ENCODE results near the gene ARIH2. TPM values are rescaled to one million over a fixed set of nuclear protein-coding genes. Genes with fewer than 3 reads are reported as not detected.

ARIH2 gene
- total and polyA plus RNA-seq, 2 experiments from 2014 or later: 76.4 to 118 TPM

DNA sequence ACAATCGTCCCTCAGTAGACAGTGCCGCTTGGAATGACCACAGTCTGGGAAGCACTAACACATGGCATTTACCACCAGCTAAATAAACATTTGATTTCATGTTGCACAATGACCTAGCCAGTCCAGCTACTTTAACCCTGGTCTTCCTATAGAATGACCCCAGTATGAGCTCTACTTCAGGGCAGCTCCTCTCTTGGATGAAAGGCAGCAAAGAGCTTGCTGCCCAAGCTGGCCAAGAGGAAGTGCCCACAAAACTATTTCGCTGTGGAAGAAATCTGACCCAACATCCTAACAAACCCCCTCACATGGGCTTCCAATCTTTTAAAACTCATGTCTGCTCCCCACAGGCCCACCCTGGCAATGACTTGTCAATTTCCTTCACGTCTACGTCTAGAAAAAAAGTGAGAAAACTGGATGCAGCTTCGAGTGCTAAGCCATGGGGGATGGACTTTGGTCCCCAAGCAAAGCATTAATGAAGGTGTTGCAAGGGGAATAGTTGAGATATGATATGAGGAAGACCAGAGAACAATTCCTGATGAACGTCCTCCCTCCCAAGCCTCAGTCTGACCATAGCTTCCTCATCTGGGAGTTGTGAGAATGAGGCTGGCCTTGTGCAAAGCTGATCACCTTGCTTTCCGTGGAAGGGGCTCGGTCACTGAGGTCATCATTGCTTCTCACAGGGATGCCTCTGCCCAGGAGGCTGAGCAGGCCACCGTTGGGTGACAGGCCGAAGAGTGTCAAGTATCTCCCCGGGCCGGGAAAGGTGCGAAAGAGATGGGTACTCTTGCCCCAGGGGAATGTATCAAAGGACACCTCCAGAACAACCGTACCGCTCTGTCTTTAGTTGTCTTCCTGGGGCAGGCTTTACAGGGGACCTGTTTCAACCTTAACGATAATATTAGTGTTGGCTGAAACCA, 20.9 kb upstream of the ARIH2 start:
- H3K4me3 ChIP-seq: peak overlapping the region; percentile 86
- DNase-seq (ENCODE audit: low spot score): no peak
- H3F3A ChIP-seq (replicated peaks; ENCODE audit: low read depth): no peaks in the 10 kb centered on the region
- peak overlapping the region; percentile 99 for H2AFZ ChIP-seq
- H3K4me1 ChIP-seq (ENCODE audit: insufficient read depth): no peaks in the 10 kb centered on the region; the same call in 1 of the 2 replicates
- no peak for TF ChIP-seq ZNF331 (CRISPR knock-in tag; IDR thresholded peaks at IDR 0.05; ENCODE audit: low read depth)
- TF ChIP-seq, protein P1, sequence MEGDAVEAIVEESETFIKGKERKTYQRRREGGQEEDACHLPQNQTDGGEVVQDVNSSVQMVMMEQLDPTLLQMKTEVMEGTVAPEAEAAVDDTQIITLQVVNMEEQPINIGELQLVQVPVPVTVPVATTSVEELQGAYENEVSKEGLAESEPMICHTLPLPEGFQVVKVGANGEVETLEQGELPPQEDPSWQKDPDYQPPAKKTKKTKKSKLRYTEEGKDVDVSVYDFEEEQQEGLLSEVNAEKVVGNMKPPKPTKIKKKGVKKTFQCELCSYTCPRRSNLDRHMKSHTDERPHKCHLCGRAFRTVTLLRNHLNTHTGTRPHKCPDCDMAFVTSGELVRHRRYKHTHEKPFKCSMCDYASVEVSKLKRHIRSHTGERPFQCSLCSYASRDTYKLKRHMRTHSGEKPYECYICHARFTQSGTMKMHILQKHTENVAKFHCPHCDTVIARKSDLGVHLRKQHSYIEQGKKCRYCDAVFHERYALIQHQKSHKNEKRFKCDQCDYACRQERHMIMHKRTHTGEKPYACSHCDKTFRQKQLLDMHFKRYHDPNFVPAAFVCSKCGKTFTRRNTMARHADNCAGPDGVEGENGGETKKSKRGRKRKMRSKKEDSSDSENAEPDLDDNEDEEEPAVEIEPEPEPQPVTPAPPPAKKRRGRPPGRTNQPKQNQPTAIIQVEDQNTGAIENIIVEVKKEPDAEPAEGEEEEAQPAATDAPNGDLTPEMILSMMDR (conservative IDR thresholded peaks at IDR 0.05; ENCODE audit: low read depth in 2 of 2): no peak
- TF ChIP-seq POLR2AphosphoS5 (IDR thresholded peaks at IDR 0.05; ENCODE audit: low read depth): no peak
- no peak for TF ChIP-seq JUNB (IDR thresholded peaks at IDR 0.05; ENCODE audit: unreplicated experiment)
- no peak overlapping the region for H3K27ac ChIP-seq (ENCODE audit: low read depth)
- no peaks in the 10 kb centered on the region for H3K9me2 ChIP-seq (ENCODE audit: insufficient read depth)
- Mint-ChIP-seq H3K27ac (no peak overlapping the region), H3K27me3 (ENCODE audit: insufficient read depth, low read depth, poor library complexity) (peaks cover 19% of the 10 kb centered on the region), H3K4me3 (peak overlapping the region; percentile 94), H3K36me3 (ENCODE audit: low read depth) (no peaks in the 10 kb centered on the region), H3K9me3 (no peaks in the 10 kb centered on the region), H3K4me1 (peaks cover 18% of the 10 kb centered on the region)
- no peak; the same call in 1 of the 3 replicates for ATAC-seq
- 0 out of 2 replicates have a peak, but pooled peaks cover 7% of the 10 kb centered on the region for H3K27me3 ChIP-seq (ENCODE audit: insufficient read depth)
- no peaks in the 10 kb centered on the region for H3K79me2 ChIP-seq (replicated peaks; ENCODE audit: insufficient read depth)
- peak overlapping the region; percentile 96 for H3K4me2 ChIP-seq
- H3K36me3 ChIP-seq (ENCODE audit: insufficient read depth): no peaks in the 10 kb centered on the region
- H4K20me1 ChIP-seq (replicated peaks; ENCODE audit: insufficient read depth): no peaks in the 10 kb centered on the region

DNA sequence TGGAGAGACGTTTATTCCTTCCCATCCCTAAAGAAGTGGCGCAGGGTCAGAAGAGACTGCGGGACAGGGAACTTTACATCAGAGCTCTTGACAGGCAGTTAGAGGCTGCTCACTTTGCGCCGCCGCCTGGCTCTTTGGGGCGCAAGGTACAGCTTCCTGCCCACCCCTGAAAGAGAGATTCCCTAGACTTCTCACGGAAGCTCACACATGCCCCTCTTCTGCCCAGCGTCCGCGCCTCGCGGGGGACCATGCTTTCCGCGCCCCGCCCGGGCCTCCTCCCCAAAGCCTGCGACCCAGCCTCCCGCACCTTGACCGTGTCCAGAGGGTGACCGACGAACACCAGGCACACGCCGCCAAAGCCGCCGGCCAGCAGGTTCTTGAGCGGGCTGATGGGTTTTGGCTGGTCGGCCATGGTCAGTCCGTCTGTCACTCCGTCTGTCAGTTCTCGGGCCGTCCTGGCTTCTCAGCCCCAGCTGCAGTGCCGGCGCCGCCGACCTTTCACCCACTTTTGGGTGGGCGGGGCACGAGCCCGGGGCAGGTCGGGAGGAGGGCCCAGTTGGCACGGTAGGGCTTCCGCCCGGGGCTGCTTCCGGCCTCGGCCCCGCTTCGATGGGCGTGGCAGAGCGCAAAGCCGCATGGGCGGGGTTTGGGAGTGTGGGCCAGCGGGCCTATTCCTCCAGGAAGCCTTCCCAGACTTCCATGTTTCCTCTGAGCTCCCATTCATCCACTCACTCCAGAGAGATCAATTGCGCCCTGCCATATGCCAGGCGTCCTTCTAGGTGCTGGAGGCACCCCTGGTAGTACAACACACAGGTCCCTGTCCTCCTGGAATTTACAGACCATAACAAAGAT, 20.0 kb upstream of the ARIH2 start, which contains the start of gene SLC25A20:
SLC25A20 (minus strand) TSS at position 500 of the 852 bp plus-strand sequence; CDS start at position 412, 88 bp downstream.
- H3K9me2 ChIP-seq (ENCODE audit: insufficient read depth): no peaks in the 10 kb centered on the region
- DNase-seq (ENCODE audit: low spot score) (peak; percentile 98), ATAC-seq (peak; percentile 97)
- H4K20me1 ChIP-seq (replicated peaks; ENCODE audit: insufficient read depth): no peaks in the 10 kb centered on the region
- no peaks in the 10 kb centered on the region for H3F3A ChIP-seq (replicated peaks; ENCODE audit: low read depth)
- H3K4me2 ChIP-seq: peak within 1 kb of the TSS; percentile 96
- no peaks in the 10 kb centered on the region; the same call in 1 of the 2 replicates for H3K4me1 ChIP-seq (ENCODE audit: insufficient read depth)
- Mint-ChIP-seq H3K4me3 (peak within 1 kb of the TSS; percentile 94), H3K27me3 (ENCODE audit: insufficient read depth, low read depth, poor library complexity) (peaks cover 19% of the 10 kb centered on the region), H3K27ac (peak within 1 kb of the TSS; percentile 90), H3K36me3 (ENCODE audit: low read depth) (no peaks in the 10 kb centered on the region), H3K9me3 (no peaks in the 10 kb centered on the region), H3K4me1 (peaks cover 18% of the 10 kb centered on the region)
- no peaks in the 10 kb centered on the region for H3K36me3 ChIP-seq (ENCODE audit: insufficient read depth)
- H3K4me3 ChIP-seq: peak within 1 kb of the TSS; percentile 86
- 0 out of 2 replicates have a peak, but pooled peaks cover 7% of the 10 kb centered on the region for H3K27me3 ChIP-seq (ENCODE audit: insufficient read depth)
- no peaks in the 10 kb centered on the region for H3K79me2 ChIP-seq (replicated peaks; ENCODE audit: insufficient read depth)
- peak within 1 kb of the TSS; percentile 99 for H2AFZ ChIP-seq
- no peak within 1 kb of the TSS; the same call in 1 of the 2 replicates for H3K27ac ChIP-seq (ENCODE audit: low read depth)
- TF ChIP-seq, protein P2, sequence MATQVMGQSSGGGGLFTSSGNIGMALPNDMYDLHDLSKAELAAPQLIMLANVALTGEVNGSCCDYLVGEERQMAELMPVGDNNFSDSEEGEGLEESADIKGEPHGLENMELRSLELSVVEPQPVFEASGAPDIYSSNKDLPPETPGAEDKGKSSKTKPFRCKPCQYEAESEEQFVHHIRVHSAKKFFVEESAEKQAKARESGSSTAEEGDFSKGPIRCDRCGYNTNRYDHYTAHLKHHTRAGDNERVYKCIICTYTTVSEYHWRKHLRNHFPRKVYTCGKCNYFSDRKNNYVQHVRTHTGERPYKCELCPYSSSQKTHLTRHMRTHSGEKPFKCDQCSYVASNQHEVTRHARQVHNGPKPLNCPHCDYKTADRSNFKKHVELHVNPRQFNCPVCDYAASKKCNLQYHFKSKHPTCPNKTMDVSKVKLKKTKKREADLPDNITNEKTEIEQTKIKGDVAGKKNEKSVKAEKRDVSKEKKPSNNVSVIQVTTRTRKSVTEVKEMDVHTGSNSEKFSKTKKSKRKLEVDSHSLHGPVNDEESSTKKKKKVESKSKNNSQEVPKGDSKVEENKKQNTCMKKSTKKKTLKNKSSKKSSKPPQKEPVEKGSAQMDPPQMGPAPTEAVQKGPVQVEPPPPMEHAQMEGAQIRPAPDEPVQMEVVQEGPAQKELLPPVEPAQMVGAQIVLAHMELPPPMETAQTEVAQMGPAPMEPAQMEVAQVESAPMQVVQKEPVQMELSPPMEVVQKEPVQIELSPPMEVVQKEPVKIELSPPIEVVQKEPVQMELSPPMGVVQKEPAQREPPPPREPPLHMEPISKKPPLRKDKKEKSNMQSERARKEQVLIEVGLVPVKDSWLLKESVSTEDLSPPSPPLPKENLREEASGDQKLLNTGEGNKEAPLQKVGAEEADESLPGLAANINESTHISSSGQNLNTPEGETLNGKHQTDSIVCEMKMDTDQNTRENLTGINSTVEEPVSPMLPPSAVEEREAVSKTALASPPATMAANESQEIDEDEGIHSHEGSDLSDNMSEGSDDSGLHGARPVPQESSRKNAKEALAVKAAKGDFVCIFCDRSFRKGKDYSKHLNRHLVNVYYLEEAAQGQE (IDR thresholded peaks at IDR 0.05; ENCODE audit: unreplicated experiment): peak; percentile 8
- TF ChIP-seq POLR2AphosphoS5 (IDR thresholded peaks at IDR 0.05; ENCODE audit: low read depth) (peak; percentile 63), ZNF462 (CRISPR knock-in tag; IDR thresholded peaks at IDR 0.05) (no peak)
